Osteocyte (in vitro differentiated cells): ENCODE measurements around the gene THSD4. TPM values are rescaled to one million over a fixed set of nuclear protein-coding genes. Genes with fewer than 3 reads are reported as not detected.

Experiments
- DNase-seq: peaks from one replicate; pipeline ENCODE4 v3.0.0; 2021; ENCODE audit warnings: mixed read lengths; ENCODE audit not compliant: unreplicated experiment; ENCODE audit errors: extremely low spot score
- H3K27ac Mint-ChIP-seq: one replicate; pipeline ENCODE4 v1.8.0; 2021; ENCODE audit warnings: mild to moderate bottlenecking, mixed read lengths; ENCODE audit not compliant: unreplicated experiment
- H3K27me3 Mint-ChIP-seq: one replicate; pipeline ENCODE4 v1.8.0; 2021; ENCODE audit warnings: mixed read lengths; ENCODE audit not compliant: unreplicated experiment
- H3K36me3 Mint-ChIP-seq: one replicate; pipeline ENCODE4 v1.8.0; 2021; ENCODE audit warnings: mixed read lengths; ENCODE audit not compliant: unreplicated experiment
- H3K4me1 Mint-ChIP-seq: one replicate; pipeline ENCODE4 v1.8.0; 2021; ENCODE audit warnings: mixed read lengths; ENCODE audit not compliant: unreplicated experiment
- H3K4me3 Mint-ChIP-seq: one replicate; pipeline ENCODE4 v1.8.0; 2021; ENCODE audit warnings: mild to moderate bottlenecking, moderate library complexity, mixed read lengths; ENCODE audit not compliant: unreplicated experiment
- H3K9me3 Mint-ChIP-seq: one replicate; pipeline ENCODE4 v1.8.0; 2021; ENCODE audit warnings: mixed read lengths; ENCODE audit not compliant: unreplicated experiment
- CTCF ChIP-seq: fragments of 200-600 bp; sonication (generic); IDR thresholded peaks from 2 replicates; pipeline ENCODE4 v1.5.0; 2021; ENCODE audit warnings: antibody characterized with exemption, mild to moderate bottlenecking, moderate library complexity
- total RNA-seq: library from RNA; stranded (reverse); gene quantifications from 2 replicates; pipeline ENCODE4 v1.2.1, GENCODE V29; 2021

The THSD4 gene
- total RNA-seq, 1 donor from 2014 or later: 5.7 TPM

GRCh38 chr15:71319935-71320334, 204.7 kb downstream of the THSD4 start:
- H3K27me3 Mint-ChIP-seq: no peaks in the 10 kb centered on the region
- no peaks in the 10 kb centered on the region for H3K36me3 Mint-ChIP-seq
- H3K27ac Mint-ChIP-seq: no peak overlapping the region
- no peak overlapping the region for H3K4me3 Mint-ChIP-seq
- peaks cover 5% of the 10 kb centered on the region for H3K9me3 Mint-ChIP-seq
- H3K4me1 Mint-ChIP-seq: peaks cover 6% of the 10 kb centered on the region
- DNase-seq: no peak
- no peak for TF ChIP-seq CTCF

- H3K4me1 Mint-ChIP-seq: peaks cover 21% of the 10 kb centered on the region
- no peak for TF ChIP-seq CTCF
Observed at GRCh38 chr15:71323082-71323481, 207.8 kb downstream of the THSD4 start.

GRCh38 chr15:71323584-71323983, 208.3 kb downstream of the THSD4 start:
- Mint-ChIP-seq H3K36me3 (no peaks in the 10 kb centered on the region), H3K4me1 (peaks cover 21% of the 10 kb centered on the region), H3K9me3 (no peaks in the 10 kb centered on the region), H3K27me3 (no peaks in the 10 kb centered on the region), H3K27ac (no peak overlapping the region), H3K4me3 (no peak overlapping the region)
- no peak for TF ChIP-seq CTCF
- no peak for DNase-seq

More at GRCh38 chr15:71323082-71323481, 207.8 kb downstream of the THSD4 start:
- Mint-ChIP-seq H3K27ac (no peak overlapping the region), H3K27me3 (no peaks in the 10 kb centered on the region), H3K4me3 (no peak overlapping the region), H3K36me3 (no peaks in the 10 kb centered on the region), H3K9me3 (no peaks in the 10 kb centered on the region)
- DNase-seq: no peak

- Mint-ChIP-seq H3K4me1 (peaks cover 27% of the 10 kb centered on the region), H3K4me3 (no peak overlapping the region), H3K9me3 (no peaks in the 10 kb centered on the region), H3K27ac (no peak overlapping the region), H3K27me3 (no peaks in the 10 kb centered on the region), H3K36me3 (no peaks in the 10 kb centered on the region)
- no peak for DNase-seq
- no peak for TF ChIP-seq CTCF
Observed at GRCh38 chr15:71325481-71325880, 210.2 kb downstream of the THSD4 start.

GRCh38 chr15:71328453-71328852, 213.2 kb downstream of the THSD4 start:
- Mint-ChIP-seq H3K36me3 (no peaks in the 10 kb centered on the region), H3K4me3 (no peak overlapping the region), H3K27ac (no peak overlapping the region), H3K9me3 (no peaks in the 10 kb centered on the region), H3K4me1 (peaks cover 38% of the 10 kb centered on the region), H3K27me3 (no peaks in the 10 kb centered on the region)
- no peak for DNase-seq
- no peak for TF ChIP-seq CTCF
